GM21515 (cell line): ENCODE measurements around the gene CPED1.
"Not testable (repeated sequence)": the region's sequence is repeated elsewhere in the genome, so short reads cannot be mapped to it uniquely, and the experiment has no call there.

Source experiments
- ATAC-seq: cut with Tn5 transposase; IDR thresholded peaks from one replicate; pipeline ENCODE4 v1.9.1; 2021; ENCODE audit not compliant: unreplicated experiment

Gene CPED1

DNA sequence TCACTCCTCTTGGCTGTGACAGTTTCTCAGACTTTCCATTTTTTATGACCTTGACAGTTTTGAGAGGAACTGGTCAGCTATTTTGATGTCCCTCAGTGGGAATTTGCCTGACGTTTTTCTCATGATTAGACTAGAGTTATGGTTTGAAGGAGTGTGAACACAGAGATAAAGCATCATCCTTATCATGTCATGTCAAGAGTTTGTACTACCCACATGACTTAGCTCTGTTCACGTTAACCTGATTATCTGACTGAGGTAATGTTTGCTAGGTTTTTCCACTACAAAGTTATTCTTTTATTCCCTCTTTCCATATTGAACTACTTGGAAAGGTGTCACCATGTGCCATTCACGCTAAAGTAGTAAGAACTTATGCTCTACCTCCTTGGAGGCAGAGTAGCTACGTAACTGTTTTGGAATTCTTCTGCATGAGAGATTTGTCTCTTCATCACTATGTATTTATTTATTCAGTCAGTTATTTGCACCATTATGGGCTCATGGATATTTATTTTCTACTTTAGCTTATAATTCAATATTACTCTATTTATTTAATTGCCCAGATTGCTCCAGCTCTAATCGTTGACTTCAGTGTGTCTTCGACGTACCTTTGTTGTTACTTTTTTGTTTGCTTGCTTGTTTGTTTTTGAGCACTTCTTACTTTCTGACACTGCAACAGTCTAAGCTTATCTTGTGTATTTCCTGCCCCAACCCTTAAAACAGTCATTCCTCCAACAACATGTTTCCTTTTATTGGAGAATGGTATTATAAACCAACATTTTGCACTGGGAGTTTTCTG is 50.4 kb downstream of the CPED1 start:
- ATAC-seq = no peak

DNA sequence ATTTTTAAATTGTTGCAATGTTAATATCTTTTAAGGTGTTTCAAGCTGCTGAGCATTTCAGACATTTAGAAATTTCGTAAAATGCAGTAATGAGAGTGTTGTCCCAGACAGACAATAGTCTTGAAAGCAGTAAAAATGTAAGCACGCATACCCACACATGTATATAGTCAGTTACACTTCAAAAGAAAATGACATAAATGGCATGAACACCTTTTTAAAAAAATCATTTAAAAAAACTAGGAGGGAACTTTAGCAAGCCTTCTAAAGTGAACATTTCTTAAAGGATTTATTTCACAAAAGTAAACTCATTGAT is 51.0 kb downstream of the CPED1 start:
- ATAC-seq = no peak

DNA sequence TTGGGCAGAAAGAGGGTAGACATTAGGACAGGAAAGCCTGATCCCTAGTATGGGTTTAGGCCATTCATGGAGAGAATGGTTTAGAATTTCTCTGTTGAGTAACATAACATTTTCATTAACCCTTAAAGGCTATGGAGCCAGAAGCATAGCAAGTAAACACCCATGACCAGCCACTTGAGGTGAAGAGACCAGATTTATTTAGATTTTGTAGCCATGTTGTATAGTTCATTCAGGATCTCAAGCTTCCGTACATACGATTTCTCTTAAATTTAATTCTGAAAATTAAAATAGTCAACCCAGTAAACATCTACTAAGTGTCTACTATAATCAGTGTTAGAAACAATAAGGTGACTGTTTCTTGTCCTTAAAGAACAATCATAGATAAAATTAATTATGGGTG is 51.5 kb downstream of the CPED1 start:
- no peak for ATAC-seq

DNA sequence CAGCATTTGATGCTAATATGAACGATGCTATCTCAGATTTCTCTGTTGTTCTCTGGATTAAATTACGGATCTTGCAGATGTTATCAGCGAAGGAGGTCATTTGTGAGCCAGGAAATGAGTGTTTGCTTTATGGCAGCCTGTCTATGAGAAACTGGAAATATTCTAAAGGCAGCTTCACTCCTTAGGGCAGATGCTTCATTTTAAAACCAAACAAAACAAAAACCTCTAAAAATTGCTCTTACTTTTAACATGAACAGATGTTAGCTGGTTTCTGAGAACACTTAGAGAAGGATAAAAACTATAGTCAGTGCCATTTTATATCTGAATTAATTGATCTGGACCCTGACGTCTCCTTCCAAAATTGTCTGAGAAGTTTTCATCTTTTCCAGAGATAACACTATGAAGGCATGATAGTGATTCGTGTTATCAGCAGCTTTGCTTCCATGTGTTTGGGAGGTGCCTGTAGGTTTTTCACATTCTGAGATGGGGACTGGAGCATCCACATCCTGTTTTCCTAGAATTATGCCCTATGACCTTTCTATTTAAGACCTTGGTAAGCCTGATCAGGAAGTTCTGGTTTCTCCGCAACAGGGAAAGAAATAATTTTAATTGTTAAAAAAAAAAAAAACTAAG is 53.1 kb downstream of the CPED1 start:
- no peak for ATAC-seq

DNA sequence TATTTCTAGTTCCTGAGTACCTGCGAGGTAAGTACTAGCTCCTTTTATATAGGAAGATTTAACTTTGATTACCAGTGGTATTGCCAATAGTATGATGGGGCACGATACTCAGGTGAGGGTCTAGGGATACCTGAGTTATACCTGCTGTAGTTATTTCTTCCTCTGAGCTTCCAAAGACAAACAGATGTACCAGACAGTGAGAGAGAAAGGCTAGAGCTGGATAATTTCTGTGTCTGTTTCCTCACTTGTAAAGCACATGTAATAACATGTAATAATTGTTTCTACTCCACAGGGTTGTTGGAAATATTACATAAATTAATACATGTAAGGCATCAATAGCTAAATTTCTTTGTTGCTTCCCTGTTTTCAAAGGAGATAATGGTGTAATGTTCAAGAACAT is 53.7 kb downstream of the CPED1 start:
- ATAC-seq = no peak

DNA sequence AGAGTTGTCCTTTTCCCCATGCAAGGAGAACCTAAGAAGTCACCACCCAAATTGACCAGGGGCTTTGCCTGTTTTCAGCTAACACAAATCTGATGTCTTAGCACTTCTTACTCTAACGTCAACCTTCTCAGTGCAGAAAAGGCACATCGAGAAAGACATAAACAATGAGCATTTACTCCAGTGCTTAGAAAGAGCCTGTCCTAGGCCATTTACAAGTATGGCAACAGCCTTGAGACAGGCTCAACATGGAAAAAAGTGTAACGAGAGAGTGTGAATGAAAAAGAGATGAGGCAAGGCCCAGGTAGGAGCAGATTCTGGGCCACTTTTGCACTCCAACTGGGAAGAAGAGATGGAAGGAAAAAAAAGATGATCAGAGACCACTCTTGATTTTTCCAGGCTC is 54.4 kb downstream of the CPED1 start:
- ATAC-seq = no peak

DNA sequence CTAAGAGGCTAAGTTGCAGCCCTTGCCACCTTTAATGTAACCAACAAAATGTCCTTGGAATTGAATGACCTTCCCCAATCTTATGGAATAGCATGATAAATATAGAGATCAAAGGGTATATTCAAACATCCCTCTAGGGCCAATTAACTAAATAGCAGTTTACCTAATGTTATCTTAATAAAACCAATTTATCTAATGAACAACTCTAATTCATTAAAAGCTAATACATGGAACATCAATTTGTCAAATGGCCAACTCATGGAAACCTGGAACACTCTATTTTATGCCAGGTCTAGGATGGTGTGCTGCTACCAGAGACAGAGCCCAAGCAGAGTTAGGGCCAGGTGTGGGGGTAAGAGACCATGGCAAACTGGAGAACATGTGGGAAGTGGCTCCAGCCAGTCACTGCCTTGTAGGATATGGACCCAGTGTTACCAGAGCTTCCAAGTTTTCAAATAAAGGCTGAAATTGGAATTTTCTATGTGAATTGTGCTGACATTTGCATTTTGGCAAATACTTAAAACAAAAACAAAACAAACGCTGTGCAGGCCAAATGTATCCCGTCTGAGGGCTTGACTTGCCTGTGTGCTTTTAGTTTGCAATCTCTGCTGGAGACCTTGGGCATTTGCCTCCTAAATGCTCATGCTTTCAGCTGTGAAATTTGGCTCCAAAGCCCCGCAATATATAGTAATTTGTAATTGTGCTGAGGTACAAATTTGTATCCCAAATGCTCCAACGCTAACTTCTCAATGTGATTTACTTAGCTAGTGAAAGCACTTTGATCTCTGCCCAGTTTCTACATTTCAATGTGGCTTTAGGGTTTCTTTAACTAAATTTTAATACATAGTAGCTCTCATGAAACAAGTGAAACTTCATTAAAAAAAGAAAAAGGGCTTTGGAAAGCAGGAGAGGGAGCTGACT is 55.1 kb downstream of the CPED1 start:
- ATAC-seq = no peak

DNA sequence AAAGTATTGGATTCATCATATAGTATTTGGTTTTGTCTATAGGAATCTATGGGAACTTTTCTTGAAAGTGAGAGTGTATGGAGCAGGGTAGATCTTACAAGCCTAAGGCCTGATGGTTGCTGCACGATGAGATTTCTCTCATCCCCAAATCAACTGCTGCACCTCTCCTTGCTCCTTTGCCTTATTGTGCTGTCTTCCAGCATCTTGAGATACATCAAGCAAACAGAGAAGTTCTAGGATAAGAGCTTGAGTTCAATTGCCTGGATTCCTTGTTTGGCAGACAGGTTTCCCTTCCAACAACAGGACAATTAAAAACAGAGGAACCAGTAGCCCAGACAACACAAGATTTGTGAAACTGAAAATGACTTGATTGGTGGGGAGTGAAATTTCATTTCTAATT is 56.6 kb downstream of the CPED1 start:
- no peak for ATAC-seq

DNA sequence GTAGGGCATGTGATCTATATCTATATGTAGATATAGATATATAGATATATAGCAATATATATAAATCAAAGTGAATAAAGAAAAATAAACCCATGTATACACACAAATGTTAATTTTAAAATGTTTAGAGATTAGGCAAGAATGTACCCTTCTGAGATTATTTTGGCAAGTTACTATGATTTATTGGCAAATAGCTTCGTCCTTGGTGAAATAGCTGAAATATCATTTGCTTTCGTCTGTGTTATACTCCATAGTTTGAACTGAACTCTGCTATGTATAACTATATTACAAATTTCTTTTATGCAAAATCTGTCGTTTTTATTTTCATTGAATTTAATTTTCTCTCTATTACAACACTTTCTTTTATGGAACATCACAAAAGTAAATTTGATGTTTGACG is 57.5 kb downstream of the CPED1 start:
- ATAC-seq = no peak

DNA sequence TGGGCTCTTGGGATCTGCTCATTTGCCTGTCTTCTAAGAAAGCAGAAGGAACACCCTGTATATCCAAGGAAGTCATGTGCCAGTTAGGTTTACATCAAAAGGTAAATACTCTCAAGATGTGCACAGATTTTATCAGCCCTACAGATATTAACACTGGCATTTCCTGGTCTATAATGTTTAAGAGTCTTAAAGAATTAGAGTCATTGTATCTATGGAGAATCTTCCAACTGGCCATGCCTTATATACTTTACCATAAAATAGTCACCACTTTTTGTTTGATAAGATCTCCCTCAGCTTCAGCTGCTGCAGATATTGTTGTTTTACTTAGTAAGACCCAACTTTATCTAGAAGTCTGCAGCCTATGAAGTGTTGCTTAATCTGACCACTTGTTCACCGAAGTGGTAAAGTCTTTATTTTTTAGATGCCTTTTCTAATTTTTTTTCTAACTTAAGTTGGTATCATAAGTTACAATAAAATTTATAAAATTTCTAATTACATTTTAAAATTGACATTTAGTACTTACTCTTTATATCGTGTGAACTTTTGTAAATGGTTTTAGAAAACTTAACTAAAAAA is 58.5 kb downstream of the CPED1 start:
- ATAC-seq = no peak

DNA sequence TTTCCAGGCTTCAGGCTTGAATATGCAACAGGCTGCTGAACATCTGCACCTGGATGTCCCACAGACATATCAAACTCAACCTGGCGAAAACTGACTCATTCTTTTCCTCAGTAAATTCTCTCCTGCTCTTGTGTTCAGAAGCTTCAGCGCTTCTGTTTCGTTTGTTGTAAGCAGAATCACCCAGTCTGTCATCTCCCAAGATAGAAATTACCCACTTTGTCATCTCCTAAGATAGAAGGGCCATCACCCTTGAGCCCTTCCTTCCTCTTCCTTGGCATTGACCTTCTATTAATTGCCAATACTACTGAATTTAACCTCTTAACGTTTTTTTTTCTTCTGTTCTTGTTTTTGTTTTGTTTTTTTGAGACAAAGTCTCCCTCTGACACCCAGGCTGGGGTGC is 59.7 kb downstream of the CPED1 start:
- ATAC-seq = no peak

DNA sequence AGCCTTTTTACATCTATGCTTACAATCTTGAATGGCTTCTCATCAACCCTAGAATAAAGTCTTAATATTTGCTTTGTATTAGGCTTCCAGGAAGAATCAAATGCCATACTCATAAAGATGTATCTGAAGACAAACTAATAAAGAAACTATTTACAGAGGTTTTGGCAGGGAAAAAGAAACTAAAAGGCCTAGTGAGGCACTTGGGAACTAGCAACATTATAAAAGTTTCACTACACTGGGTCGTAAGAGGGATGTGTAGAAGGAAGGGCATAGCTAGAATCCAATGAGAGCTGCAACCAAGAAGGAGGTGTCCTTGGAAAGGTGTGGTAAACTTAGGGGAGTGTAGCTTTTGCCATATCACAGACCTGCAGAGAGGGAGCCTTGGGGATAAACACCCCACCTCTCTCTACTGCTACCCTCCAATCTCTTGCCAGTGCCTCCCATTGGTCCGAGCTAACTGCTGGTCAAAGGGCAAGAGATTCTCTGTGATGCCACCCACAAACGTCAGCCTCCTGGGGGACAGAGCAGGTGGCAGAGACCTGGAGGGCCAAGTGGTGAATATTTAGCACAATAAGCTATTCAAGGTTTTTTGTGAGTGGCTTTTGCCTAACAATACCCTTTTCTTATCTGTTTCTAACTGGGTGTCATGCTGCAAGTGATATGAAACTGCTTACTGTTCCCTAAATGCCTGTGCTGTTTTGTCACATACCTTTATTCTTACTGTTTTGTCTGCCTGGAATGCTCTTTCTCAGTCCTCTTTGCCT is 60.7 kb downstream of the CPED1 start:
- no peak for ATAC-seq

DNA sequence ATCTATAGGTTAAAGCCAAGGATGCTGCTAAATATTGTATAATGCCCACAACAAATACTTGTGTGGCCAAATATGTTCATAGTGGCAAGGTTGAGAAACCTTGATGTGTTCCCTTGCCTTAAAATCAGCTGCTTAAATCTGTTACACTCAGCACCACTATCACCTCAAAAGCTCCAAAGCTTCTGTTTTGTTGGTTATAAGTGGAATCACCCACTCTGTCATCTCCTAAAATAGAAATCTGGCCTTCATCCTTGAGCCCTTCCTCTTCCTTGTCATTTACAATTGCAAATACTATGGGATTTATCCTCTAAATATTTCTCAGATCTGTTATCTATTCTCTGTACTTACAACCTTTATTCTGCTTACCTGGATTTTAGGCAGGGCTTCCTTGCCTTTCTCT is 61.4 kb downstream of the CPED1 start:
- no peak for ATAC-seq

DNA sequence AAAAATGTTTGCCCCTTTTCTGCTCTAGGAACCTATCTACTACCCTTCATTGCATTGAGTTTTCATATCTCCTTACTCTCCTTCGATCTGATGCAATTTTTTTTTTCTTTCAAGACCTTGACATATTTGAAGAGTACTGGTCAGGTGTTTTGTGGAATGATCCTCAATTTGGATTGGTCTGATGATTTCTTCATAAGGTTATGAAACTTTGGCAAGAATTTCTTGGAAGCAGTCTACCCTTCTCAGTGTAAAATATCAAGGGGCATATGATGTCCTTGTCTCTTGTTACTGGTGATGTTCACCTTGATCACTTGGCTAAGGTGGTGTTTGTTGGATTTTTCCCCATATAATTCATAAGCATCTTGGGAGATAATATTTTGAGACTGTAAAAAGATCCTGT is 64.7 kb downstream of the CPED1 start:
- ATAC-seq = no peak

DNA sequence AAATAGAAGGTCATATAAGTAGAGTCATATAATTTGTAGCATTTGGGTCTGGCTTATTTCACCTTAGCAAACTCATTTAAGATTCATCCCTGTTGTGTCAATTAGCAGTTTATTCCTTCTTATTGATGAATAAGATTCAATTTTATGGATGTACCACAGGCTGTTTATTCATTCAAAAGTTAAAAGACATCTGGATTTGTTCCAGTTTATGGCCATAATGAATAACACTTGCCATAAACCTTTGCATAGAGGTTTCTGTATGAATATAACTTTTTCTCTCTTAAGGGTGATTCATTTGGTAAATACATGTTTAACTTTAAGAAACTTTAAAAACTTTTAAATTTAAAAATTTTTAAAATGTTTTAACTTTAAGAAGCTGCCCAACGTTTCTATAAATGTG is 66.4 kb downstream of the CPED1 start:
- ATAC-seq = no peak

DNA sequence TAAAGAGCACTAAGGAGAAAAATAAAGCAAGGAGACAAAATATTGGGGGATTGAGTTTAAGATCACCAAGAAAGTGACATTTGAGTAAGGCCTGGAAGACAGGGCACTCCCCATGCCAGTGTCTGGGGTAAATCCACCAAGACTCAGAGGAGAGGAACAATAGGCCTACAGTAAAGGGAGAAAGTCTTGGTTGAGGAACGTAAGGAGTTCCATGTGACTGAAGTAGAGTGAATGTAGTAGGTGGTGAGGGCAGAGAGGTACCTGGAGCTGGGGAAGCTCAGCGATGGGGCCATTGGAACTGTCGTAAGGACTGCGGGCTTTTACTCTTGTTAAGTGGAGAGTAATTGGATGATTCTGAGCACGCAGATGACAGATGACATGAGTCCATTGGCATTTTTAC is 69.4 kb downstream of the CPED1 start:
- no peak for ATAC-seq

DNA sequence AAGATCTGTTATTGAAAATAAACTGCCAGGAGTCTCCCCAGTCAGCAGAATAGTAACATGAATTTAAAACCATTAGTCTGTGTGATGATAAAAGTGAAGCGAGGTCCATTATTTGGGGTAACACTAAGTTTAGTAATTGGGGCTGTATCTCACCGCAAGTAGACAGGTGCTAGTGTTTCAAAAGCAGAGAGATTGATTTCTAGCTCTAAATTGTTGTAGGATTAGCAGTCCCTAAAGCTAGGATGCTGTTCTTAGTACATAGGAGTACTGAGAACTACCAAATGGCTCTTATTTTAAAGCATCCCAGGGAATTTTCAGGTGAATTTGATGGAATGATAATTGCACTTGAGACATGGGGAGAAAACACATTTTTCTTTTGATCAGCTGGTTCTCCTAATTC is 70.5 kb downstream of the CPED1 start:
- no peak for ATAC-seq

DNA sequence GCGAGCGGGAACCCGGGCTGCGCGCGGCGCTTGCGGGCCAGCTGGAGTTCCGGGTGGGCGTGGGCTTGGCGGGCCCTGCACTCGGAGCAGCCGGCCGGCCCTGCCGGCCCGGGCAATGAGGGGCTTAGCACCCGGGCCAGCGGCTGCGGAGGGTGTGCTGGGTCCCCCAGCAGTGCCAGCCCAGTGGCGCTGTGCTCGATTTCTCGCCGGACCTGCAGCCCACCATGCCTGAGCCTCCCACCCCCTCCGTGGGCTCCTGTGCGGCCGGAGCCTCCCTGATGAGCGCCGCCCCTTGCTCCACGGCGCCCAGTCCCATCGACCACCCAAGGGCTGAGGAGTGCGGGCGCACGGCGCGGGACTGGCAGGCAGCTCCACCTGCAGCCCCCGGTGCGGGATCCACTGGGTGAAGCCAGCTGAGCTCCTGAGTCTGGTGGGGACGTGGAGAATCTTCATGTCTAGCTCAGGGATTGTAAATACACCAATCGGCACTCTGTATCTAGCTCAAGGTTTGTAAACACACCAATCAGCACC is 71.5 kb downstream of the CPED1 start:
- ATAC-seq = not testable (repeated sequence)

DNA sequence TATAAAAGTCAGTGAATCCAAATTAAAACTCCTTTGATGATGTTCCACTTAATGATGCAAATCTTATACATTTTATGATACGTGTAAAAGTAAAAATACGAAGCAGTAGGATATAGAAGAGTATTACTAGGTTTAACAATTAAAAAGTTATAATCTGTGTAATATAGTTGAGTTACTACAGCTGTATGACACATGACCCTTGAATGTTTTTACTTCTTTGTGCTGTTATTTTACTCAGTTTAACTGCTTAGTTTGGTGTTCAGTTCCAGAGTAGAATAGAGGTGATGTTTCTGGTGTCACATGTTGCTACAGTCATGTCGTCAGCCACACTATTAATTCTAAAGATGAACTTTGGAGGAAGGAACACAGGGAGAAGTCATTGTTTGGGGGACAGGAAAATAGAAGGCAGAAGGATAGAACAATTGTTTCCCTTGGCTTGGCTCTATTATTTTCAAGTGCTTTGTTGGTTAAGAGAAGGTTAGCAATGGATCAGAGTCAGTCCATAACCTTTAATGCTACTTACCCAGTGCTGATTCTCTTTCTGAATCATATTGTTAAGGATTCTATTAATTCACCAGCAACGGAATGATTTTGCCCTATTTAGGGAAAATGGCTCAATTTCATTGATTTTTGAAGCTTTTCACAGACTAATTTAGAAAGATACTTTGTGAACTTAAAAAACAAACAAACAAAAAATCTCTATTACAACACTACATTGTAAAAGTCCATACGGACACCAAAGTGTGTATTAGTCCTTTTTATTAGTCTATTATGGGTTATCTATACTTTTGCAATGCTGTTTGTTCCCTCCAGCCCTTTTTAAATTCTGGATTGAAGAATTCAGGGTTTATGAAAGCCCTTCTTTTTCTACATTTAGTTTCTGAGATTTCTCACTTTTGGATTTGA is 73.4 kb downstream of the CPED1 start:
- ATAC-seq = no peak
